GM18526 (cell line): ENCODE measurements around the gene ASAP2.

Source experiments
- POLR2A ChIP-seq: IDR thresholded peaks from 3 replicates; pipeline ENCODE4 v1.6.1; 2011; ENCODE audit not compliant: insufficient read length; ENCODE audit errors: extremely low read depth

The ASAP2 gene

DNA sequence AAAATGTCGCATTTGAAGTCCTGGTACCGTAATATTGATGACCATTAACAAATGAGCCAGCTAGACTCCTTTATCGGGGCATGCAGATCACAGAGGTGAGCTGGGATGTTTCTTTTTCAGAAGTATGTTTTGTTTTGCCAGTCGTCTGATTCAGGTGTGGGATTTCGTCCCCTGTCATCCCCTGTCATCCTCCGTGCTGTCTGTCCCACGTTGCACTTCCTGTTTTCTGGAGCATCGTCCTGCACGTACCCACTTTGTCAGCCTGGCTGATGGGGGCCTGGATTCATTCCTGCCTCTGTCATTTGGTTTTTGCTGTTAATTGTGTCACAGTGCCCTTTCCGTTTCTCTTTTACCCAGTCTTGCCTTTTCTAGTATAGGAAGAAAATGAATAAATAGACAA lies 72.8 kb downstream of the ASAP2 start:
- no peak for TF ChIP-seq POLR2A

GRCh38 chr2:9280224-9280623 lies 73.6 kb downstream of the ASAP2 start:
- no peak for TF ChIP-seq POLR2A

GRCh38 chr2:9281145-9281544 lies 74.5 kb downstream of the ASAP2 start:
- TF ChIP-seq POLR2A = no peak

- no peak for TF ChIP-seq POLR2A
Measured at GRCh38 chr2:9282128-9283112, 75.8 kb downstream of the ASAP2 start.

DNA sequence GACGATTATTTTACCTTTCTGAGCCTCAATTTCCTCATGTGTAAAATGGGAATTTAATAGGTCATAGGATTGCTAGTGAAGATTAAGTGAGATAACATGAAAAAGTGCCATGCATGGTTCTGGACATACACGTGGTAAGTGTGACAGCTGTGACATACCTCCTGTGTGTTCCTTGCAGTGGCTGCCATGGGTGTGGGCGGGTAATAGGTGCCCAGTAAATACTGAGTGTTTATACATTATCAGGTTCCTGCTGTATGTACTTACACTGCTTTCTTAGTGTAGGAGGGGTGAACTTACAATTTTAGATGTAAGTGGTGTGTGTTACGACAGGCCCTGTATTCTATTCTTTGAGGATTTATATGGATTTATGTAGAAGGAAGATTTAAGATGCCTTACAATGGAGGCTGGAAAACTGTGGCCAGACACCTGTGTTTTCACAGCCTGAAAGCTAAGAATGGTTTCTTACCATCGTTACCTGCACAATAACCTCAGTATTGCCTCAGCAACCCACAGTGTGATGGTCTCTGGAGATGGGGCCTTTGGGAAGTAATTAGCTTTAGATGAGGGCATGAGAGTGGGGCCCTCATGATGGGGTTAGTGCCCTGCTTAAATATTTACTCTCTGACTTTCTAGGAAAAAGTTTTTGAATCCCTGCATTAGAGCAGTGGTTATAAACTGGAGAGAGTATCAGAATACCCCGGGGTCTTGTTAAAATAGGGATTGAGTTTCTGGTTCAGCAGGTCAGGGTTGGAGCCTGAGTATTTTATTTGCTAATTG lies 78.1 kb downstream of the ASAP2 start:
- no peak for TF ChIP-seq POLR2A

DNA sequence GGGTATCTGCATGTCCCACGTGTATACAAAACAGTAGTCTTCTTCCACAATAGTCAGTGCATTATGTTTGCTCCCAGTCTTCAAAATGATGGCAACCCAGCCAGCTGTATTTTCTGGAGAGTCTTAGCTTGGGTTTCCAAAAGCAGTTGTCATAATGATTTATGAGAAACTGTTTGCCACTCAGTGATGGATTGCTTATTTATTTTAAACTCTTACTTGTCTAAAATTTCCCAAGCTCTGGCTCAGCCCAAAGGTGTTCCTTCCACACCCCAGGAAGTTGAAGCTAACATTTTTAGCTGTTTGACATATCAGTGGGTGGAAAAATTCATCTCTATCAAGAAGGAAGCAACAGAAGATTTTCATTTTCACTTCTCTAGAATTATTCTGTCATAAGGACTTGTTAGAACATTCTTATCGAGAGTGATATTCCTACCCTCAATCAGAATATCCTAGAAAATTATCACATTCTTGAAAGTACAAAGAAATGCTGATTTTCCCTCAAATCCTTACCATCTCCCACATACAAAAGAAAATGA lies 78.8 kb downstream of the ASAP2 start:
- TF ChIP-seq POLR2A = no peak

- no peak for TF ChIP-seq POLR2A
Measured at GRCh38 chr2:9285921-9286320, 79.3 kb downstream of the ASAP2 start.

- TF ChIP-seq POLR2A = no peak
Measured at GRCh38 chr2:9286554-9287399, 80.2 kb downstream of the ASAP2 start.

DNA sequence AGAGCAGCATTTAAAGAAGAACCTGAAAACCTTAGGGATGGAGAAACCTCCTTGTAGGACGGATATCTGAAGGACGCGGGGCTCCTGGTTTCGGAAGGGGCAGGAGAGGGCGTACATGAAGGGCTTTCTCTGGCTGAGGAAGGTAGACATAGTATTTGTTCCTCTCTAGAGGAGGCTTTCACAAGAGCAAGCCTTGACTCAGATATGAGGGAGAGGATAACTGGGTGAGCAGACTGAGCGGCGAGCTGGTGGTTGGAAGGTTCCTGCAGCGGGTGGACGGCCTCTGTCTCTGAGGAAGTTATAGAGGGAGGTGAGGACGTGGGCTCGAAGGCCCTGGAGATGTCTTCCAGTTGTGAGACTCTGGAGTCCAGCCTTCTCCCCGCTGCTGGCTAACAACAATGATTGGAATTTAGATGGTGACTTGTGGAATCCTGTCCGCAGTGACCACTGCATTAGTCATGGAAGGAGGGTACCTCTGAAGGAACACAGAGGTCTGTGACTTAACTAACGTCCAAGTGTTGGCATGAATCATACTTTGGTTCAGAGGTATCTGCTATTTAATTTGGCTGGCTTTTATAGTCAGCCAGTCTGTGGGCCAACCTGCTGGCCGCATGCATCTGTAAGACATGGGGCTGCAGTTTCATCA lies 80.9 kb downstream of the ASAP2 start:
- no peak for TF ChIP-seq POLR2A

GRCh38 chr2:9288233-9288632 lies 81.6 kb downstream of the ASAP2 start:
- TF ChIP-seq POLR2A = no peak

GRCh38 chr2:9288681-9289338 lies 82.2 kb downstream of the ASAP2 start:
- no peak for TF ChIP-seq POLR2A

DNA sequence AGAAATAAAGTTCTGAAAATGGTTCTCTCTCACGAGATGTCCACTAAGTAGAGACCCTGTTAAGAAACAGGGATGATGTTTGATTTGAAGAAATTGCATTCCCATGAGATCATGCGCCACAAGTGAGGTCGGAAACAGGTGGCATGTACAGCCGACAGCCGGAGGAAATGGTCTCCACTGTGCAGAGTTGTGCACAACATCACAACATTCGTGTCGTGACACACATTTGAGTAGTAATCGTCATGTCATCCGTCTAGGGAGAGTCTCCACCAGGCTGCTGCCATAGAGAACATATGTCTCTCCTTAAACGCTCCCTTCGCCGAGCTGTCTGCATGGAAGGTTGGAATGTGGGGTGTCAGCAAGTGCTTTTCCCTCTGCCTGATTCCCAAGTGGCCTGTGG lies 84.7 kb downstream of the ASAP2 start:
- no peak for TF ChIP-seq POLR2A

DNA sequence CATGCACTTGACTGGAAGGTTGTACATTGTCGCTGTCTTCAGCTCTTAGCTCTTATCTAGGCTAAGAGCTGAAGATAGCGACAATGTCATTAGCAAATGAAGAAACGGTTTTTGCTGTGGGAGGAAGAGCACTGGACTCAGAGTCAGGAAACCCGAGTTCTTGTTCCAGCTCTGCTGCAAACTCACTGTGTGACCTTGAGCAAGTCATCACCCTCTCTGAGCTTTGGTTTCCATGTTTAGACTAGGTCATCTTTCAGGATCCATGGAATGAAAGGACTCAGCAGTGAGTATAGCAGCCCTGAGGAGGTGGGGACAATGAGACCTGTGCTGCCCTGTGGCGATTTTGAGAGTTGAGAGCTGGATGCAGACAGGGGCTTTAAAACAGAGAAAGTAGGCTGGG lies 85.3 kb downstream of the ASAP2 start:
- no peak for TF ChIP-seq POLR2A

DNA sequence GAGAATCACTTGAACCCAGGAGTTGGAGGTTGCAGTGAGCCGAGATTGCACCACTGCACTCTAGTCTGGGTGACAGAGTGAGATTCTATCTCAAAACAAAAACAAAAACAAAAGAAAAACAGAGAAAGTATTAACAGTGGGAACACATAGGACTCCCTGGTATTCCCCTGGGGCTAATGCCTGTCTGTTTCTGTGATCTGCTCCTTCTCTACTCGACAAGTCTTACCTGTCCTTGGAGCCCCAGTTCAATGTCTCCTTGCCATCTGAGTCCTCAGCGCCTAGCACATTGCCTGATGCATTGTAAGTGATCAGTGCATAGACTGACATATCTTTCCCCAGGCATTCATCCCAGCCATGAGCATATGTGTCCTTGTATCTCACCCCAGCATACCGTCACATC lies 85.8 kb downstream of the ASAP2 start:
- no peak for TF ChIP-seq POLR2A
